ENCODE data around the gene DCTPP1.

Gene DCTPP1

DNA sequence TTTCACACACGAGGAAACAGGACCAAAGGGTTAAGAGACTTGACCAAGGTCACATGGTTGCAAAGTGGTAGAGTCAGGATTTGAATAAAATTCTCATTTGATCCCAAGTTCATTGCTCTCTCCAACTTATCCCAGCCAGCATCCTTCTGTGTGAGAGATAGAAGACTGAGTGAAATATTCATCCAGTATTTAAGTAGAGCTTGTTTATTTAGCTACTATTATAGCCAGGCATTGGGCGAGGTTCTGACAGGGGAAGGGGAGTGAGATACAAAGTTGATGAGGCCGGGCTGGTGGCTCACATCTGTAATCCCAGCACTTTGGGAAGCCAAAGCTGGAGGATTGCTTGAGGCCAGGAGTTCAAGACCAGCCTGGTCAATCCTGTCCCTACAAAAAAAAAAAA is 47.2 kb upstream of the DCTPP1 start:
- H3K4me2 ChIP-seq (ENCODE audit: low read length): no peak overlapping the region

DNA sequence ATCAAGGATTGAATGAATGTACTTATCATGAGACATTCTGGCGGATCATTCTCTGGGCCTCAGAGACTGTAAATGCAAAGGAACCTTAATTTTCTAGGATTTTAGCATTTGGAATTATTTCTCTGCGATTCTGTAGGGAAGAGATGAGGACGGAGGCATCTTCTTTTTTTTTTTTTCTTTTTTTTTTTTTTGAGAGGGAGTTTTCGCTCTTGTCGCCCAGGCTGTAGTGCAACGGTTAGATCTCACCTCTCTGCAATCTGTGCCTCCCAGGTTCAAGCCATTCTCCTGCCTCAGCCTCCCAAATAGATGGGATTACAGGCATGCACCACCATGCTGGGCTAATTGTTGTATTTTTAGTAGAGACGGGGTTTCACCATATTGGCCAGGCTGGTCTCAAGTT is 44.9 kb upstream of the DCTPP1 start:
- H3K9ac ChIP-seq (ENCODE audit: low read length): peak overlapping the region; percentile 90; the same call in 1 of the 2 replicates
- H3K79me2 ChIP-seq (ENCODE audit: insufficient read depth, low read length): no peaks in the 10 kb centered on the region
- H3K27ac ChIP-seq (ENCODE audit: low read depth, low read length, poor library complexity, severe bottlenecking): peak overlapping the region; percentile 91
- H3K9me3 ChIP-seq (ENCODE audit: low read length): no peaks in the 10 kb centered on the region
- no peaks in the 10 kb centered on the region for H3K27me3 ChIP-seq (ENCODE audit: insufficient read depth, low read length)
- no peak overlapping the region for H2AFZ ChIP-seq (ENCODE audit: low read length)
- H3F3A ChIP-seq (ENCODE audit: insufficient read depth, low read length): 0 out of 2 replicates have a peak, but pooled peaks cover 4% of the 10 kb centered on the region
- TF ChIP-seq, protein P1, sequence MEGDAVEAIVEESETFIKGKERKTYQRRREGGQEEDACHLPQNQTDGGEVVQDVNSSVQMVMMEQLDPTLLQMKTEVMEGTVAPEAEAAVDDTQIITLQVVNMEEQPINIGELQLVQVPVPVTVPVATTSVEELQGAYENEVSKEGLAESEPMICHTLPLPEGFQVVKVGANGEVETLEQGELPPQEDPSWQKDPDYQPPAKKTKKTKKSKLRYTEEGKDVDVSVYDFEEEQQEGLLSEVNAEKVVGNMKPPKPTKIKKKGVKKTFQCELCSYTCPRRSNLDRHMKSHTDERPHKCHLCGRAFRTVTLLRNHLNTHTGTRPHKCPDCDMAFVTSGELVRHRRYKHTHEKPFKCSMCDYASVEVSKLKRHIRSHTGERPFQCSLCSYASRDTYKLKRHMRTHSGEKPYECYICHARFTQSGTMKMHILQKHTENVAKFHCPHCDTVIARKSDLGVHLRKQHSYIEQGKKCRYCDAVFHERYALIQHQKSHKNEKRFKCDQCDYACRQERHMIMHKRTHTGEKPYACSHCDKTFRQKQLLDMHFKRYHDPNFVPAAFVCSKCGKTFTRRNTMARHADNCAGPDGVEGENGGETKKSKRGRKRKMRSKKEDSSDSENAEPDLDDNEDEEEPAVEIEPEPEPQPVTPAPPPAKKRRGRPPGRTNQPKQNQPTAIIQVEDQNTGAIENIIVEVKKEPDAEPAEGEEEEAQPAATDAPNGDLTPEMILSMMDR (IDR thresholded peaks at IDR 0.05; ENCODE audit: low read length): no peak
- TF ChIP-seq EZH2 (IDR thresholded peaks at IDR 0.05; ENCODE audit: borderline replicate concordance, low read length): no peak
- H3K4me2 ChIP-seq (ENCODE audit: low read length): peak overlapping the region; percentile 92
- H4K20me1 ChIP-seq (ENCODE audit: insufficient read depth, low read length): no peaks in the 10 kb centered on the region
- peaks cover 62% of the 10 kb centered on the region for H3K4me1 ChIP-seq (ENCODE audit: insufficient read depth, low read length, severe bottlenecking)
- peak overlapping the region; percentile 71 for H3K4me3 ChIP-seq (ENCODE audit: low read depth, low read length, poor library complexity, severe bottlenecking)
- H3K9me2 ChIP-seq (ENCODE audit: low read depth, low read length): no peaks in the 10 kb centered on the region
- H3K36me3 ChIP-seq (ENCODE audit: insufficient read depth, low read length): peaks cover 36% of the 10 kb centered on the region

More for the DNA sequence above, 47.2 kb upstream of the DCTPP1 start:
- TF ChIP-seq EZH2 (IDR thresholded peaks at IDR 0.05; ENCODE audit: borderline replicate concordance, low read length): no peak
- TF ChIP-seq, protein P1 (IDR thresholded peaks at IDR 0.05; ENCODE audit: low read length): no peak
- H3K27me3 ChIP-seq (ENCODE audit: insufficient read depth, low read length): no peaks in the 10 kb centered on the region
- 0 out of 2 replicates have a peak, but pooled peaks cover 3% of the 10 kb centered on the region for H3F3A ChIP-seq (ENCODE audit: insufficient read depth, low read length)
- H3K9me2 ChIP-seq (ENCODE audit: low read depth, low read length): no peaks in the 10 kb centered on the region
- no peak overlapping the region for H3K9ac ChIP-seq (ENCODE audit: low read length)
- no peak overlapping the region for H3K27ac ChIP-seq (ENCODE audit: low read depth, low read length, poor library complexity, severe bottlenecking)
- peaks cover 59% of the 10 kb centered on the region for H3K36me3 ChIP-seq (ENCODE audit: insufficient read depth, low read length)
- no peaks in the 10 kb centered on the region for H4K20me1 ChIP-seq (ENCODE audit: insufficient read depth, low read length)
- H3K4me3 ChIP-seq (ENCODE audit: low read depth, low read length, poor library complexity, severe bottlenecking): no peak overlapping the region
- H2AFZ ChIP-seq (ENCODE audit: low read length): no peak overlapping the region
- no peaks in the 10 kb centered on the region for H3K79me2 ChIP-seq (ENCODE audit: insufficient read depth, low read length)
- no peaks in the 10 kb centered on the region for H3K9me3 ChIP-seq (ENCODE audit: low read length)
- H3K4me1 ChIP-seq (ENCODE audit: insufficient read depth, low read length, severe bottlenecking): peaks cover 42% of the 10 kb centered on the region

DNA sequence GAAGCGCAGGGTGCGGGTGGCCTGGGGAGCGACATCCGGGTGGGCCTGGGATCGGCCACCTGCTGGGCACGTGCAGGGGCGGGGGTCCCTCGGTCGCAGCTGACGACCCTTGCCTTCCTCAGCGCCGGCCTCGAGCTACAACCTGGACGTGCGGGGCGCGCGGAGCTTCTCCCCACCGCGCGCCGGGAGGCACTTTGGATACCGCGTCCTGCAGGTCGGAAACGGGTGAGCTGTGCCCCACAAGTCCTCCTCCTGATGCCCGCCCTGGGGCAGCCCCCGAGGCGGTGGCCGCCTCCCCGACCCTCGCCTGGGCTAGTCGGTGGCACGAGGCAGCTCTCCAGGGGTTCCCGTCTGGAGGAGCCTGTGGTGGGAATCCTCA is 44.2 kb upstream of the DCTPP1 start:
- H3K36me3 ChIP-seq (ENCODE audit: insufficient read depth, low read length): peaks cover 31% of the 10 kb centered on the region
- peak overlapping the region; percentile 71 for H3K4me3 ChIP-seq (ENCODE audit: low read depth, low read length, poor library complexity, severe bottlenecking)
- no peak overlapping the region for H2AFZ ChIP-seq (ENCODE audit: low read length)
- no peaks in the 10 kb centered on the region for H3K9me2 ChIP-seq (ENCODE audit: low read depth, low read length)
- no peaks in the 10 kb centered on the region for H3K27me3 ChIP-seq (ENCODE audit: insufficient read depth, low read length)
- H3K27ac ChIP-seq (ENCODE audit: low read depth, low read length, poor library complexity, severe bottlenecking): peak overlapping the region; percentile 91
- peaks cover 60% of the 10 kb centered on the region for H3K4me1 ChIP-seq (ENCODE audit: insufficient read depth, low read length, severe bottlenecking)
- peak overlapping the region; percentile 92 for H3K4me2 ChIP-seq (ENCODE audit: low read length)
- no peaks in the 10 kb centered on the region for H3K9me3 ChIP-seq (ENCODE audit: low read length)
- peak overlapping the region; percentile 90 for H3K9ac ChIP-seq (ENCODE audit: low read length)
- H3F3A ChIP-seq (ENCODE audit: insufficient read depth, low read length): 0 out of 2 replicates have a peak, but pooled peaks cover 4% of the 10 kb centered on the region
- no peaks in the 10 kb centered on the region for H4K20me1 ChIP-seq (ENCODE audit: insufficient read depth, low read length)
- no peaks in the 10 kb centered on the region for H3K79me2 ChIP-seq (ENCODE audit: insufficient read depth, low read length)
- TF ChIP-seq, protein P1 (IDR thresholded peaks at IDR 0.05; ENCODE audit: low read length): no peak
- TF ChIP-seq EZH2 (IDR thresholded peaks at IDR 0.05; ENCODE audit: borderline replicate concordance, low read length): no peak

Data from OCI-LY1 (cell line).